IMR-90 (cell line): ENCODE results near the gene TBATA. TPM values are rescaled to one million over a fixed set of nuclear protein-coding genes. Genes with fewer than 3 reads are reported as not detected.

Experiments used
- ATAC-seq: fragments of 200-7000 bp; cut with Tn5 transposase; 2 replicates; pipeline ENCODE4 v1.9.1; 2020; ENCODE audit warnings: low read depth, mild to moderate bottlenecking, moderate library complexity
- BruUV-seq: library from RNA; stranded (reverse); fragments of 400-500 nt; replicated peaks from 2 replicates; lab custom pipeline; 2021; lab: Mats Ljungman, UMichigan
- CTCF ChIA-PET: fragments of 300-600 bp; formaldehyde crosslinking; extraction: SDS; loops from one replicate; lab custom pipeline; 2021; ENCODE audit warnings: antibody characterized with exemption; lab: Yijun Ruan, JAX
- POLR2A ChIA-PET: fragments of 300-600 bp; sonication (Branson Sonifier 250); formaldehyde crosslinking; loops from one replicate; lab custom pipeline; 2022; ENCODE audit warnings: antibody characterized with exemption; ENCODE audit not compliant: unreplicated experiment; lab: Charles Lee
- DNase-seq: peaks from one replicate; pipeline ENCODE4 v3.0.0; 2013
- H2AFZ ChIP-seq: replicated peaks from 2 replicates; pipeline ENCODE3; 2013; ENCODE audit warnings: low read length, mild to moderate bottlenecking; ENCODE audit not compliant: poor library complexity
- H2AK5ac ChIP-seq: 2 replicates; pipeline ENCODE4 v1.6.1; 2013; ENCODE audit warnings: low read depth, low read length, inconsistent platforms
- H2AK9ac ChIP-seq: replicated peaks from 2 replicates; pipeline ENCODE3; 2013; ENCODE audit warnings: mild to moderate bottlenecking, low read depth, low read length, moderate library complexity; ENCODE audit not compliant: poor library complexity
- H2BK120ac ChIP-seq: 2 replicates; pipeline ENCODE4 v1.6.1; 2013; ENCODE audit warnings: low read depth, low read length, inconsistent platforms
- H2BK15ac ChIP-seq: 3 replicates; pipeline ENCODE4 v1.6.1; 2013; ENCODE audit warnings: low read depth, low read length, inconsistent platforms
- H2BK20ac ChIP-seq: 2 replicates; pipeline ENCODE4 v1.6.1; 2013; ENCODE audit warnings: low read depth, mild to moderate bottlenecking, inconsistent platforms, low read length, moderate library complexity
- H2BK5ac ChIP-seq: 2 replicates; pipeline ENCODE4 v1.6.1; 2013; ENCODE audit warnings: mild to moderate bottlenecking, low read depth, low read length, inconsistent platforms; ENCODE audit not compliant: poor library complexity, severe bottlenecking
- H3K14ac ChIP-seq: replicated peaks from 2 replicates; pipeline ENCODE4 v1.6.1; 2013; ENCODE audit warnings: low read depth, low read length, inconsistent platforms
- H3K18ac ChIP-seq: 2 replicates; pipeline ENCODE4 v1.6.1; 2013; ENCODE audit warnings: low read depth, low read length, control low read depth
- H3K23ac ChIP-seq: 2 replicates; pipeline ENCODE4 v1.6.1; 2013; ENCODE audit warnings: low read depth, low read length, inconsistent platforms
- H3K27ac ChIP-seq: 2 replicates; pipeline ENCODE4 v1.5.1; 2013; ENCODE audit warnings: mild to moderate bottlenecking, control low read depth, low read length; ENCODE audit not compliant: insufficient read depth
- H3K27me3 ChIP-seq: 2 replicates; pipeline ENCODE4 v1.6.1; 2013; ENCODE audit warnings: low read length; ENCODE audit not compliant: control insufficient read depth, insufficient read depth
- H3K36me3 ChIP-seq: 2 replicates; pipeline ENCODE4 v1.6.1; 2013; ENCODE audit warnings: low read length, mixed read lengths; ENCODE audit not compliant: control insufficient read depth, insufficient read depth
- H3K4ac ChIP-seq: 2 replicates; pipeline ENCODE4 v1.6.1; 2013; ENCODE audit warnings: low read depth, low read length, inconsistent platforms
- H3K4me1 ChIP-seq: 2 replicates; pipeline ENCODE4 v1.6.1; 2013; ENCODE audit warnings: low read length, mixed read lengths; ENCODE audit not compliant: control insufficient read depth, insufficient read depth
- H3K4me2 ChIP-seq: 2 replicates; pipeline ENCODE4 v1.6.1; 2013; ENCODE audit warnings: low read depth, mild to moderate bottlenecking, control low read depth, low read length, moderate library complexity
- H3K4me3 ChIP-seq: 2 replicates; pipeline ENCODE4 v1.5.1; 2013; ENCODE audit warnings: low read depth, mild to moderate bottlenecking, control low read depth, low read length, moderate library complexity; ENCODE audit not compliant: insufficient read depth
- H3K56ac ChIP-seq: 2 replicates; pipeline ENCODE4 v1.6.1; 2013; ENCODE audit warnings: low read length, inconsistent platforms; ENCODE audit not compliant: insufficient read depth; ENCODE audit errors: extremely low read depth
- H3K79me1 ChIP-seq, 2 experiments: 2 replicates each; pipeline ENCODE4 v1.6.1; 2013; ENCODE audit warnings: low read length in 2 of 2, inconsistent platforms in 1 of 2, low read depth in 1 of 2
- H3K9ac ChIP-seq: 2 replicates; pipeline ENCODE4 v1.6.1; 2013; ENCODE audit warnings: low read depth, low read length, control low read depth
- H3K9me1 ChIP-seq: 2 replicates; pipeline ENCODE4 v1.6.1; 2013; ENCODE audit warnings: low read length, inconsistent platforms; ENCODE audit not compliant: insufficient read depth
- H3K9me3 ChIP-seq: 2 replicates; pipeline ENCODE4 v1.6.1; 2013; ENCODE audit warnings: low read length; ENCODE audit not compliant: control insufficient read depth, insufficient read depth
- H4K20me1 ChIP-seq: 2 replicates; pipeline ENCODE4 v1.6.1; 2013; ENCODE audit warnings: low read length, inconsistent platforms; ENCODE audit not compliant: insufficient read depth
- H4K5ac ChIP-seq: 2 replicates; pipeline ENCODE4 v1.6.1; 2013; ENCODE audit warnings: mild to moderate bottlenecking, low read depth, low read length, control low read depth
- H4K8ac ChIP-seq, 2 experiments: 2 replicates each; pipeline ENCODE4 v1.6.1; 2013; ENCODE audit warnings: low read depth in 2 of 2, low read length in 2 of 2, control low read depth in 1 of 2, inconsistent platforms in 1 of 2
- H4K91ac ChIP-seq: 2 replicates; pipeline ENCODE4 v1.6.1; 2013; ENCODE audit warnings: low read depth, low read length, inconsistent platforms; ENCODE audit not compliant: insufficient read depth
- BHLHE40 ChIP-seq: fragments of 150-350 bp; IDR thresholded peaks from 2 replicates; pipeline ENCODE4 v1.6.1; 2016; ENCODE audit warnings: mild to moderate bottlenecking, low read depth, low read length
- CHD1 ChIP-seq: IDR thresholded peaks from 2 replicates; pipeline ENCODE4 v1.6.1; 2012; ENCODE audit warnings: low read depth, low read length, improper control_type of control experiment
- CTCF ChIP-seq: conservative IDR thresholded peaks from 2 replicates; pipeline ENCODE4 v1.5.1; 2012; ENCODE audit warnings: mild to moderate bottlenecking, low read depth, low read length, improper control_type of control experiment
- FOS ChIP-seq: fragments of 150-350 bp; IDR thresholded peaks from 2 replicates; pipeline ENCODE4 v1.6.1; 2016; ENCODE audit warnings: low read depth, low read length
- MAFK ChIP-seq: IDR thresholded peaks from 2 replicates; pipeline ENCODE4 v1.6.1; 2012; ENCODE audit warnings: low read depth, low read length, improper control_type of control experiment
- MAZ ChIP-seq: IDR thresholded peaks from 2 replicates; pipeline ENCODE4 v1.6.1; 2012; ENCODE audit warnings: low read depth, mild to moderate bottlenecking, low read length, improper control_type of control experiment, moderate library complexity, borderline replicate concordance
- RCOR1 ChIP-seq: IDR thresholded peaks from 2 replicates; pipeline ENCODE4 v1.6.1; 2012; ENCODE audit warnings: mild to moderate bottlenecking, low read length, improper control_type of control experiment; ENCODE audit not compliant: insufficient replicate concordance
- RFX5 ChIP-seq: IDR thresholded peaks from 2 replicates; pipeline ENCODE4 v1.8.0; 2012; ENCODE audit warnings: low read depth, mild to moderate bottlenecking, low read length, moderate library complexity
- USF2 ChIP-seq: fragments of 150-350 bp; IDR thresholded peaks from 2 replicates; pipeline ENCODE4 v1.6.1; 2017; ENCODE audit warnings: mild to moderate bottlenecking, antibody characterized with exemption, low read length, low read depth
- WGBS, 2 experiments: methylation state at CpG; one replicate each; pipeline versions ENCODE4 v1.1.5 to v1.1.7; 2013; ENCODE audit warnings: missing lambda C conversion rate in 2 of 2; ENCODE audit not compliant: insufficient read length in 1 of 2; ENCODE audit errors: extremely low coverage in 2 of 2; 5-methylcytosine and 5-hydroxymethylcytosine counted together
- dilution Hi-C: fragments of 300-500 bp; cut with HindIII; formaldehyde crosslinking; loops from one replicate; pipeline ENCODE4 v1.14.3; 2018; ENCODE audit warnings: low sequenced_read_pairs; ENCODE audit not compliant: unreplicated experiment
- in situ Hi-C: fragments of 300-500 bp; cut with MboI; formaldehyde crosslinking; loops from 3 replicates; pipeline ENCODE4 v1.14.3; 2019; ENCODE audit warnings: low sequenced_read_pairs, inconsistent platforms, mixed read lengths
- intact Hi-C: fragments of 100-400 bp; cut with micrococcal nuclease; formaldehyde crosslinking; loops from 2 replicates; pipeline ENCODE4 v1.10.0; 2022
- polyA plus RNA-seq, 3 experiments: library from polyadenylated mRNA; depleted of rRNA; stranded (reverse); fragments of >200 nt; gene quantifications; 2 replicates each; pipeline ENCODE4 v1.2.3, GENCODE V29; 2012; ENCODE audit warnings: low replicate concordance in 1 of 3
- total RNA-seq: library from RNA; depleted of rRNA; stranded (reverse); fragments of >200 nt; gene quantifications from 2 replicates; pipeline ENCODE4 v1.2.3, GENCODE V29; 2012
- TF ChIP-seq, protein P1 (sequence below): fragments of 150-350 bp; IDR thresholded peaks from 2 replicates; pipeline ENCODE4 v1.6.1; 2016; ENCODE audit warnings: low read depth, mild to moderate bottlenecking, low read length, moderate library complexity, borderline replicate concordance

TBATA gene
- total and polyA plus RNA-seq, 2 of the 4 experiments (the other 2 are of a cell fraction), result not detected

DNA sequence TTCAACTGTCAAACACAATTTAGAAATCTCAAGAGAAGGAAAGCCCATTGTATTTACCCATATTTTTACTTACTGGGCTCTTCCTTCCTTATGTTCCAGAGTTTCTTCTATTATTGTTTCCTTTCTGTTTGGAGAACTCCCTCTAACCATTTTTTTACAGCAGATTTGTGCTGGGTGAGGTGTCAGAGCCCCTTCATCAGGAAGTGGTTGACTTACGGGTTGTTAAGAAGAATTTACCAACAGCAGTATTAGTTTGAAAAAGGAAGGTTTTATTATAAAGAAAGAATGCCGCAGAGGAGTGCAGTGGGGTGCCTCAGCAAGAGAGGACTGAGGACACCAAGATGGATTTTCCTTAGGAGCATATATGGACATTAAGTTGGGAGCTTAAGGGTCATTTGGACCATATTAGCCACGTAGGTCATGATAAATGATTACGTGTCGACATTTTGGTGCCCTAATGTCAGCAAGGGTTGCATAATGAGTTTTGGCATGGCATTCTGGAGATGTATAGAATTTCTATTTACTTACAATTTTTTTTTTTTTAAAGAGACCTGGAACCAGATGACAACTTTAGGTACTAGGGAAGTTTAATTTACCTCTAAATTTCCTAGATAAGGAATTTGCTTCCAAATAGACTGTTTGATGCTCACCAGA, 6.3 kb upstream of the TBATA start:
- H3K56ac ChIP-seq, result no peak overlapping the region
- no peak overlapping the region for H2AFZ ChIP-seq
- H3K4me1 ChIP-seq, result no peaks in the 10 kb centered on the region
- H3K27me3 ChIP-seq, result peaks cover 26% of the 10 kb centered on the region
- no peak overlapping the region for H3K18ac ChIP-seq
- no peak overlapping the region for H4K5ac ChIP-seq
- ATAC-seq (no peak), DNase-seq (no peak)
- H3K4ac ChIP-seq, result no peak overlapping the region
- H2BK20ac ChIP-seq, result no peak overlapping the region
- ChIA-PET POLR2A (no interaction called here), CTCF (no interaction called here)
- H3K14ac ChIP-seq, result no peak overlapping the region
- H3K23ac ChIP-seq, result no peak overlapping the region
- H4K20me1 ChIP-seq, result no peaks in the 10 kb centered on the region
- no peak overlapping the region for H2BK15ac ChIP-seq
- no peak overlapping the region for H3K4me3 ChIP-seq
- no peak overlapping the region for H3K27ac ChIP-seq
- H3K36me3 ChIP-seq, result no peaks in the 10 kb centered on the region
- in situ Hi-C loops (no loop called here), dilution Hi-C loops (no loop called here), intact Hi-C loops (no loop called here)
- no peak overlapping the region for H3K9ac ChIP-seq
- no peaks in the 10 kb centered on the region for H3K79me1 ChIP-seq
- no peak overlapping the region for H4K8ac ChIP-seq
- no peak overlapping the region for H2AK9ac ChIP-seq
- no peak overlapping the region for H4K91ac ChIP-seq
- WGBS, 2 experiments, result 43% methylated on average over 2 of the region's 5 CpGs; no CpG with 5 or more reads in 1 of the 2 experiments
- H2BK5ac ChIP-seq, result no peak overlapping the region
- TF ChIP-seq CTCF, result no peak
- no peak for TF ChIP-seq CHD1
- no peak for TF ChIP-seq FOS
- TF ChIP-seq BHLHE40, result no peak
- TF ChIP-seq RCOR1, result no peak
- TF ChIP-seq USF2, result no peak
- TF ChIP-seq MAFK, result no peak
- no peak for TF ChIP-seq MAZ
- TF ChIP-seq RFX5, result no peak
- TF ChIP-seq, protein P1, sequence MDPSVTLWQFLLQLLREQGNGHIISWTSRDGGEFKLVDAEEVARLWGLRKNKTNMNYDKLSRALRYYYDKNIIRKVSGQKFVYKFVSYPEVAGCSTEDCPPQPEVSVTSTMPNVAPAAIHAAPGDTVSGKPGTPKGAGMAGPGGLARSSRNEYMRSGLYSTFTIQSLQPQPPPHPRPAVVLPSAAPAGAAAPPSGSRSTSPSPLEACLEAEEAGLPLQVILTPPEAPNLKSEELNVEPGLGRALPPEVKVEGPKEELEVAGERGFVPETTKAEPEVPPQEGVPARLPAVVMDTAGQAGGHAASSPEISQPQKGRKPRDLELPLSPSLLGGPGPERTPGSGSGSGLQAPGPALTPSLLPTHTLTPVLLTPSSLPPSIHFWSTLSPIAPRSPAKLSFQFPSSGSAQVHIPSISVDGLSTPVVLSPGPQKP, result no peak
- BruUV-seq, result no TSS peak
- H3K9me1 ChIP-seq, result no peaks in the 10 kb centered on the region
- no peak overlapping the region for H3K4me2 ChIP-seq
- H3K9me3 ChIP-seq, result 0 out of 2 replicates have a peak, but pooled peaks cover 2% of the 10 kb centered on the region
- no peak overlapping the region for H2AK5ac ChIP-seq
- no peak overlapping the region for H2BK120ac ChIP-seq
